Stomach (tissue), 4 donors: ENCODE results near the gene C16orf90.

Experiments
- POLR2AphosphoS5 ChIP-seq, 3 donors: sonication (generic); formaldehyde crosslinking; IDR thresholded peaks; one replicate each; pipeline ENCODE4 v1.6.1; 2016; ENCODE audit warnings: antibody characterized with exemption in 3 of 3
- TF ChIP-seq, protein P1 (sequence below), 7 experiments: fragments of 450-650 bp in 4 of 7; fragments of 200-600 bp in 3 of 7; sonication (generic) in 3 of 7; IDR thresholded peaks; one replicate each; pipeline ENCODE4 v1.5.1; 2016 to 2019; ENCODE audit warnings: antibody characterized with exemption in 7 of 7, control low read depth in 2 of 7, mild to moderate bottlenecking in 1 of 7

DNA sequence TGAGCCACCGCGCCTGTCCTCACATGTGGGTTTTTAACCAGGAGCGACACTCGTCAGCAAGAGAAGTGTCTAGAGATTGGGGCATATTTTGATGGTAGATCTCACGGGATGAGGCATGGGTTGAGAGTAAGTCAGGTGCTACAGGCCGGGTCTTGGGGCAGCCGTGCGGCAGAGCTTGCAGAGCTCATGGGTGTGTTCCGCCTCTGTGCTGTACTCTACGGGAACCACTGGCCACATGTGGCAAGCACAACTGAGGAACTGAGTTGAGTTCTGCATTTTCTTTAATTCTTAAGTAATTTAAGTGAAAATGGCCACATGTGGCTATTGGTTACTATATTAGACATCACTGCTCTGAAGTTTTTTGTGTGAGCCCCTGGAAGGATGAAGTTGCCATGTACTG is 15.1 kb upstream of the C16orf90 start:
- TF ChIP-seq, protein P1, sequence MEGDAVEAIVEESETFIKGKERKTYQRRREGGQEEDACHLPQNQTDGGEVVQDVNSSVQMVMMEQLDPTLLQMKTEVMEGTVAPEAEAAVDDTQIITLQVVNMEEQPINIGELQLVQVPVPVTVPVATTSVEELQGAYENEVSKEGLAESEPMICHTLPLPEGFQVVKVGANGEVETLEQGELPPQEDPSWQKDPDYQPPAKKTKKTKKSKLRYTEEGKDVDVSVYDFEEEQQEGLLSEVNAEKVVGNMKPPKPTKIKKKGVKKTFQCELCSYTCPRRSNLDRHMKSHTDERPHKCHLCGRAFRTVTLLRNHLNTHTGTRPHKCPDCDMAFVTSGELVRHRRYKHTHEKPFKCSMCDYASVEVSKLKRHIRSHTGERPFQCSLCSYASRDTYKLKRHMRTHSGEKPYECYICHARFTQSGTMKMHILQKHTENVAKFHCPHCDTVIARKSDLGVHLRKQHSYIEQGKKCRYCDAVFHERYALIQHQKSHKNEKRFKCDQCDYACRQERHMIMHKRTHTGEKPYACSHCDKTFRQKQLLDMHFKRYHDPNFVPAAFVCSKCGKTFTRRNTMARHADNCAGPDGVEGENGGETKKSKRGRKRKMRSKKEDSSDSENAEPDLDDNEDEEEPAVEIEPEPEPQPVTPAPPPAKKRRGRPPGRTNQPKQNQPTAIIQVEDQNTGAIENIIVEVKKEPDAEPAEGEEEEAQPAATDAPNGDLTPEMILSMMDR (IDR thresholded peaks at IDR 0.05), result no peak
- no peak for TF ChIP-seq POLR2AphosphoS5 (IDR thresholded peaks at IDR 0.05)
